Osteoblast (primary cell): ENCODE measurements around the gene IARS2. TPM values are rescaled to one million over a fixed set of nuclear protein-coding genes. Genes with fewer than 3 reads are reported as not detected.

Experiments
- DNase-seq: peaks from one replicate; pipeline ENCODE4 v3.0.0; 2011; ENCODE audit warnings: low spot score, mixed read lengths; ENCODE audit not compliant: insufficient read length; ENCODE audit errors: missing footprints
- H2AFZ ChIP-seq: 2 replicates; pipeline ENCODE4 v1.6.0; 2011; ENCODE audit warnings: mild to moderate bottlenecking, low read length
- H3K27ac ChIP-seq: 2 replicates; pipeline ENCODE4 v1.5.1; 2011; ENCODE audit warnings: mild to moderate bottlenecking, low read depth, low read length, moderate library complexity
- H3K27me3 ChIP-seq: 2 replicates; pipeline ENCODE4 v1.6.0; 2012; ENCODE audit warnings: mild to moderate bottlenecking, control low read depth, inconsistent platforms, low read length, moderate library complexity; ENCODE audit not compliant: insufficient read depth
- H3K36me3 ChIP-seq: 2 replicates; pipeline ENCODE4 v1.5.1; 2011; ENCODE audit warnings: mild to moderate bottlenecking, low read length, control low read depth, moderate library complexity; ENCODE audit not compliant: insufficient read depth
- H3K4me1 ChIP-seq: 2 replicates; pipeline ENCODE4 v1.5.1; 2011; ENCODE audit warnings: mild to moderate bottlenecking, low read length, control low read depth, moderate library complexity; ENCODE audit not compliant: insufficient read depth
- H3K4me2 ChIP-seq: 2 replicates; pipeline ENCODE4 v1.6.0; 2011; ENCODE audit warnings: mild to moderate bottlenecking, low read length; ENCODE audit not compliant: insufficient read depth
- H3K4me3 ChIP-seq: fragments of 200-600 bp; sonication (generic); 3 replicates; pipeline ENCODE4 v1.5.1; 2012; ENCODE audit warnings: mild to moderate bottlenecking, low read length, inconsistent platforms; ENCODE audit not compliant: insufficient read depth
- H3K79me2 ChIP-seq: 2 replicates; pipeline ENCODE4 v1.6.0; 2012; ENCODE audit warnings: mild to moderate bottlenecking, low read length, control low read depth, inconsistent platforms; ENCODE audit not compliant: insufficient read depth
- H3K9me3 ChIP-seq: 2 replicates; pipeline ENCODE4 v1.5.1; 2011; ENCODE audit warnings: low read depth, low read length, control low read depth
- H4K20me1 ChIP-seq: 2 replicates; pipeline ENCODE4 v1.6.0; 2012; ENCODE audit warnings: mild to moderate bottlenecking, low read length, control low read depth; ENCODE audit not compliant: insufficient read depth
- total RNA-seq: library from RNA; depleted of rRNA; stranded (reverse); fragments of >200 nt; gene quantifications from 2 replicates; pipeline ENCODE4 v1.2.3, GENCODE V29; 2012
- TF ChIP-seq, protein P1 (sequence below): IDR thresholded peaks from 2 replicates; pipeline ENCODE4 v1.5.1; 2011; ENCODE audit warnings: mild to moderate bottlenecking, low read depth, low read length, moderate library complexity; ENCODE audit errors: extremely low read depth

IARS2 gene
- total RNA-seq, 1 donor: 79.3 TPM

DNA sequence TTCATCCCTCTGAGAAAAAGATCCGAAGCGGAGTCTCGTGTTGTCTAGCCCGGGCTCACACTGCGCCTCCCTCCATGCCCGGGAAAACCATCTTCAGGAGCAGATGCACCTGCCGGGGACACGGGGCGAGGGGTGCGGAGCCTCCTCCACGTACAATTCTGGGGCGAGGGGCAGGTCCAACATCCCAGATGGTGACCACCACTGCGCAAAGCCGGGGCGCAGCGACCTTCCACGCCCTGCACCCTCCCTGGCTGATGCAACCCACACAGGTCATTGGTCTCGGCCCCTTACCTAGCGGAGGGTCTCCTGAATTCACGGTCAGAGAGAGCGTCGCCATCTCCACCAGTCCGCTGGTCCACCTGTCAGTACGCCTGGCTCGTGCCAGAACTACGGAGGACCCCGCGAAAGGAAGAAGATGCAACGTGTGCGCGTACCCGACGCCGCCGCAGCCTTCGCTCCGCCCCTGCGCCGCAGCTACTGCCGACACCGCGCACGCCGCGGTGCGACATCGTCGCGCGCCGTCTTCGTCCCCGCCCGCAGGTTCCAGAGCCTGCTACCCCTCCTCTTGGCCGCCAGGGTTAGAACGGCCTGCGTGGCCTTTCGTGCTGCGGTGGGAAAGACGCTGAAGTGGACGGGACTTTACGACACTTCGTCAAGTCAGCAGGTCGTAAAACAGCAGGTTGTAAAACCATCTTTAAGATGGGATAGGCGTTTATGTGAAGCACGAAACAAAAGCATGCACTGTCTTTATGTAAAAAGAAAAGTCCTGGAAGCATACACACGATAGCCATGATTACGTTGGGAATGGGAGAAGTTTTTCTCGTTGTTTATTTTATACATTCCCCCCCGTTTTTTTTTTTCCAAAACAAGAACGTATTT is 47.6 kb upstream of the IARS2 start, which contains the start of gene EPRS1:
EPRS1 (minus strand) TSS at position 454 of the 879 bp plus-strand sequence; CDS start at position 337, 117 bp downstream.
- Histone ChIP-seq H2AFZ (peak within 1 kb of the TSS; percentile 100), H3K4me3 (peak within 1 kb of the TSS; percentile 100), H3K36me3 (peaks cover 4% of the 10 kb centered on the region), H3K9me3 (no peaks in the 10 kb centered on the region), H3K79me2 (peaks cover 60% of the 10 kb centered on the region), H3K27me3 (no peaks in the 10 kb centered on the region), H3K27ac (peak within 1 kb of the TSS; percentile 93), H3K4me1 (peaks cover 16% of the 10 kb centered on the region), H3K4me2 (peak within 1 kb of the TSS; percentile 85), H4K20me1 (peaks cover 16% of the 10 kb centered on the region)
- DNase-seq: peak; percentile 96
- TF ChIP-seq, protein P1, sequence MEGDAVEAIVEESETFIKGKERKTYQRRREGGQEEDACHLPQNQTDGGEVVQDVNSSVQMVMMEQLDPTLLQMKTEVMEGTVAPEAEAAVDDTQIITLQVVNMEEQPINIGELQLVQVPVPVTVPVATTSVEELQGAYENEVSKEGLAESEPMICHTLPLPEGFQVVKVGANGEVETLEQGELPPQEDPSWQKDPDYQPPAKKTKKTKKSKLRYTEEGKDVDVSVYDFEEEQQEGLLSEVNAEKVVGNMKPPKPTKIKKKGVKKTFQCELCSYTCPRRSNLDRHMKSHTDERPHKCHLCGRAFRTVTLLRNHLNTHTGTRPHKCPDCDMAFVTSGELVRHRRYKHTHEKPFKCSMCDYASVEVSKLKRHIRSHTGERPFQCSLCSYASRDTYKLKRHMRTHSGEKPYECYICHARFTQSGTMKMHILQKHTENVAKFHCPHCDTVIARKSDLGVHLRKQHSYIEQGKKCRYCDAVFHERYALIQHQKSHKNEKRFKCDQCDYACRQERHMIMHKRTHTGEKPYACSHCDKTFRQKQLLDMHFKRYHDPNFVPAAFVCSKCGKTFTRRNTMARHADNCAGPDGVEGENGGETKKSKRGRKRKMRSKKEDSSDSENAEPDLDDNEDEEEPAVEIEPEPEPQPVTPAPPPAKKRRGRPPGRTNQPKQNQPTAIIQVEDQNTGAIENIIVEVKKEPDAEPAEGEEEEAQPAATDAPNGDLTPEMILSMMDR: peak; percentile 56

DNA sequence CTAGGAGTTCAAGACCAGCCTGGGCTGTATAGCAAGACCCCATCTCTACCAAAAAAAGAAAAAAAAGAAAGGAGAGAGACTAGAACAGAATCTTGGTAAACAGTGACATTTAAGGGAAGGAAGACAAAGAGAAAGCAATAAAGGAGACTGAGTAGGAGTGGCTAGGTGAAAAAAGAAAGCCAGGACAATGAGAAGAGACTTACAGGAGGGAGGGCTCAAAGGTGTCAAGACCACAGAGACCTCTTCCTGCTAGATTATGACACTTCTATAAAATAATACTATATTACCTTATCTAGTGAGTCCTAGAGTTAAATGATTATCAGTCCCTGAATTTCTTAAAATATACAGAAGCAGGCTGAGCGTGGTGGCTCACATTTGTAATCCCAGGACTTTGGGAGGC is 37.6 kb upstream of the IARS2 start:
- Histone ChIP-seq H3K4me3 (no peak overlapping the region), H3K36me3 (peaks cover 8% of the 10 kb centered on the region), H3K27ac (no peak overlapping the region), H2AFZ (no peak overlapping the region), H4K20me1 (no peaks in the 10 kb centered on the region), H3K4me1 (no peaks in the 10 kb centered on the region), H3K9me3 (no peaks in the 10 kb centered on the region), H3K4me2 (no peak overlapping the region), H3K79me2 (no peaks in the 10 kb centered on the region), H3K27me3 (no peaks in the 10 kb centered on the region)
- no peak for DNase-seq
- TF ChIP-seq, protein P1: no peak

DNA sequence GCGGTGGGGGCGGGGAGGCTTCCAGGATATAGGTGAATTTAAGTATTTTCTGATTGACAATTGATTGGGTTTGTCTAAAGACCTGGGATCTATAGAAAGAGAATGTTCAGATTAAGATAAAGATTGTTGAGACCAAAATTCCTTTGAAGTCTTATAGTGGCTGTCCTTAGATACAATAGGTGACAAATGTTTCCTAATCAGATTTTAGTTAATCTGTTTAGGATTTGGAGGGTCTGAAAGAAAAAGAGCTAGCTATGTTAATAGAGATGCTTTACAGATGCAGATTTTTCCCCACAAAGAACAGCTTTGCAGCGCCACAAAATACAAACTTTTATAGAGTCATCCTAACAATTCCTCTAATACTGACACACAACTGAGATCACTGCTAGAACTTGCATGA is 33.1 kb upstream of the IARS2 start:
- Histone ChIP-seq H3K4me3 (no peak overlapping the region), H3K4me1 (no peaks in the 10 kb centered on the region), H3K27ac (no peak overlapping the region), H3K9me3 (no peaks in the 10 kb centered on the region), H3K36me3 (peaks cover 25% of the 10 kb centered on the region), H3K27me3 (no peaks in the 10 kb centered on the region), H4K20me1 (no peaks in the 10 kb centered on the region), H2AFZ (no peak overlapping the region), H3K79me2 (no peaks in the 10 kb centered on the region), H3K4me2 (no peak overlapping the region)
- TF ChIP-seq, protein P1: no peak
- no peak for DNase-seq

DNA sequence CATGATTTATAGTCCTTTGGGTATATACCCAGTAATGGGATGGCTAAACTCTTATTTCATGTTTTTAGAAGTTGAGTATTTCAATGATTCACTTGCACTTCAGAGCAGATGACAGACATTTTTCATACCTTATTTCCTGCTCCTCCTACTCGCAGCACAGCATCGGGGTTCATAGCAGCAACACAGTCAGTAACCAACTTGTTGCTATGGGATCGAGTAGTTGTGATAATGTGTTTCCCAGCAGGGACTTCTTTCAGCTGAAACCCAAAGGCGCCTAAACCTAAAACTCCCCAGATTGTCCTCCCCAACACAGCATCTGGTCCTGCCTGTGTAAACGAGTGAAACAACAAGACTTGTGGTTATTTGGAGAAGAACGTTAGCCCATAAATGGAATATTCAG is 31.3 kb upstream of the IARS2 start:
- H3K4me1 ChIP-seq: peaks cover 4% of the 10 kb centered on the region
- H3K36me3 ChIP-seq: peaks cover 31% of the 10 kb centered on the region
- no peaks in the 10 kb centered on the region for H4K20me1 ChIP-seq
- H3K4me3 ChIP-seq: no peak overlapping the region
- no peaks in the 10 kb centered on the region for H3K27me3 ChIP-seq
- H3K27ac ChIP-seq: no peak overlapping the region
- no peak overlapping the region for H3K4me2 ChIP-seq
- DNase-seq: no peak
- no peaks in the 10 kb centered on the region for H3K79me2 ChIP-seq
- no peak overlapping the region for H2AFZ ChIP-seq
- H3K9me3 ChIP-seq: no peaks in the 10 kb centered on the region
- TF ChIP-seq, protein P1: no peak
